IPS DF 4.7 (cell line): ENCODE data around the gene CHMP4A.

Experiments used
- DNase-seq: peaks from one replicate; pipeline ENCODE4 v3.0.0-alpha.2; 2013; ENCODE audit warnings: low spot score; ENCODE audit errors: extremely low read depth

The CHMP4A gene, protein sequence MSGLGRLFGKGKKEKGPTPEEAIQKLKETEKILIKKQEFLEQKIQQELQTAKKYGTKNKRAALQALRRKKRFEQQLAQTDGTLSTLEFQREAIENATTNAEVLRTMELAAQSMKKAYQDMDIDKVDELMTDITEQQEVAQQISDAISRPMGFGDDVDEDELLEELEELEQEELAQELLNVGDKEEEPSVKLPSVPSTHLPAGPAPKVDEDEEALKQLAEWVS

GRCh38 chr14:24212924-24213865 is at the start of gene CHMP4A:
TSS of gene CHMP4A (minus strand) at chr14:24213488. CDS start at chr14:24213439, 49 bp downstream.
- DNase-seq: peak; percentile 94

DNA sequence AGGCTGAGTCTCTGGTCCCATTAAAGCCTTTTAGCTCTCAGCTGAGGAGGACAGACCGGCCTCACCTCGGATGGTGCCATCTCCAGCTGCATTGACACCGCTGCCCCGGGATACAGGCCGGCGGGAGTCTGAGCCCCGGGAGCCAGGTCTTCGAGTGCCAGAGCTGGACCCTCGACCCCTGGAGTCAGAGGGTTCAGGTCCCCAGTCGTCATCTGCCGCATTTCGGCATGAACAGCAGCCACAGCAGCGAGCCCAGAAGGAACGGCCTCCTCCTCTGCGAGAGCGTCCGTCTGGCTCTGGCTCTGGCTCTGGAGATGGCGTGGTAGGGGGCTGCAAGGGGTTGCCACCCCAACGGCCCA is 48.7 kb upstream of the CHMP4A start:
- no peak for DNase-seq

DNA sequence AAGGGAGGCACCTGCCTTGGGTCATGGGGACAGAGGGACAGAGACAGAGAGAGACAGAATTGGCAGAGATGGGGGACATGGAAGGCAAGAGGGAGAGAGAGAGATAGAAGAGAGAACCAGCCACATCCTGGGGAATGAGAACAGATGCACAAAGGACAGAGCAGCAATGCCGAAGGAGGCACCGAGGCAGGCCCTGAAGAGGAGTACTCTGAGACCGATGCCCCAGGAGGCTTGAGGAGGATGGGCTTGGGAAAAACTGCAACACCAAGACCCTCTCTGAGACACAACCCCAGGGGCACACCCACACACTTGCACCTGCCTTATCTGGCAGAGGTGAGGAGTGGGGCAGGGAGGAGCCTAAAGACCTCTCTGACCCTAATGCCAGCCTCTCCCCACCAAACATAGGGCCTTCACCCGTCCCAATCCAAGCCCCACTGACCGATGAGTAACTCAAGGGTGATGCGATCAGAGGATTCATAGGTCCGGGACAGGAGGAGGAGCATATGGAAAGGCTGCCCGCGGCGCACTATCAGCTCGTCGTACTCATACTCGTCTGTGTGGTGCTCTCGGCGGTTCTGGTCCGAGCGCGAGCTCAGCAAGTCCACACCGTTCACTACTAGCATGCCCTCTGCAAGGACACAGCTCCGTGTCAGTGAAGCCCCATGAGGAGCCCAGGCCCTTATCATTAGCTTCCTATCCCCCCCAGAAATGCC is 48.1 kb upstream of the CHMP4A start:
- no peak for DNase-seq

DNA sequence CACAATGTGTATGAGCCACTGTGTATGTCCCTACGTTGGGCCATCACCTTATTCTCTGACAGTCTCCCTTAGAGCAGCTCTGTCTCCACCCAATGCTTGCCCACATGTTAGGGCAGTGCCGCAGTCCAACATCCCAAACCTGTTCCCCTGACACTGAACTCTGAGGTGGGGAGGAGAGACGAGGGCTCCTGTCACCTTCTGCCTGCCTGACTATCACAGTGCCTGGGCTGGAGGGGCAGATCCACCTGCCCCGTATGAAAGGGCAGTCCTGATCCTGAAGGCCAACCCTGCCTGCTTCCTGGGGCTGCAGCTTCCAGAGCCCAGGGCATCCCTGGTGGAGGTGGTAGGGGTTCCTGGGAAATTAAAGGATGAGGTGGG is 47.5 kb upstream of the CHMP4A start:
- DNase-seq: no peak

DNA sequence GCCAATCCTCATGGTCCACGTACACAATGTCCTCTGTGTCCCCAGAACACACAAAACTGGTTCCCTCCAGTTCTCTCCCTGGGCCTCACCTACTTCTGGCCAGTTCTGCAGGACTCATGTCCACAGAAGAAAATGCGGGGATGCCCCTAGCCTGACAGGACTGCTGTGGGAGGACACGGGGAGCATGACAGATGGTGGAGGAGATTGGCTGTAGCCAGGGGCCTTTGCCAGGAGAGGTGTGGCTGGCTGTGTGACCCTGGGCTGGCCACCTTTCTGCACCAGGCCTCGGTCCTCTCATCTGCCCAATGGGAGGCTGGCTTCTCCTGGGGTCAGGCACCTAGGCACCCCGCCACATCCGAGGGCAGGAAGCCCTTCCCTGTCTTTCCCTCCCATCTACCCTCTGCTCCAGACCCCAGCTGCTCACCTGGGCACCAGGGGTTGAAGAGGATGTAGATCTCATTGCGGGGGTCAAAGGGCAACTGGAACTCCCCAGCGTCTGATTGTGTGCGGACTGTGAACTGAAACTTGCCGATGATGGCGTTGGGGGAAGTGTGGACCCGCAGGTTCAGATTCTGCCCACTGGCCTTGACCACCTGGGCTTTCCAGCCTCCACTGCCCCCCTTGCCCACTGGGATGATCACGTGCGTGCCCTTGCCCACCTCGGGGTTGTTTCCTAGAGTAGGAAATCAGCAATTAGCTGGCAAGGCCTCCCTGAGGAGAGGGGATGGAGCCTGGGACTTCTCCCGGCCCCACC is 46.9 kb upstream of the CHMP4A start:
- DNase-seq: no peak

DNA sequence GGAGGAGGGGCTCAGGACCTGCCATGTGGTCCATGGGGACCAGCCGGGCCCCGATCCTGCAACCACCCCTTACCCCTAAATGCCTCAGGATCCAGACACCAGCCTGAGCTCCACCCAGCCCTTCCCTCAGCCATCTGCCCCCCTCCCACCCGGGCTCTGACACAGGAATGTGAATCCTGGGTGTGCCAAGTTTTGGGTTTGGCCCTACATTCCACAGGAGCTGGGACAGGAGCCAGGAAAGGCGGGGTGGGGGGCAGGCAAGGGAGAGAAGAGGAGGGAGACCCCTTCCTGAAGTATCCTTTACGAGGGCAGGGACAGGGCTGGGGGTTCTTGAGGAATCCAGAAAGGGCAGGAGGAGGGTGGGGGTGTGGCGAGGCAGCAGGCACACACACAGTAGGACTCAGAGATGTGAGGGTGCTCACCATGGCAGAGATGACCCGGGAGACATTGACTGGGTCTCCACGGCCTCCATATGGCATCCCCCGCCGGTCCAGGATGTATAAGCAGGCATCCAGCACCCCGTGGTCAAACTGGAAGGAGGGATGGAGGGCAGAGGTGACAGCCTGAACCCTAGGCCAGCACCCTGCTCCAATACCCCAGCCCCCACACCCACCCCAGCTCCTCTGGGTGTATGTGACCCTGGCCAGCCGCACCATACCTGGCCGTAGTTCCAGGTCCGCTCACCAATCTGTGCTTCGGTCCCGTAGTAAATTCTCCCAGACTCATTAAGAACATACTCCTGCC is 46.2 kb upstream of the CHMP4A start:
- DNase-seq: no peak

DNA sequence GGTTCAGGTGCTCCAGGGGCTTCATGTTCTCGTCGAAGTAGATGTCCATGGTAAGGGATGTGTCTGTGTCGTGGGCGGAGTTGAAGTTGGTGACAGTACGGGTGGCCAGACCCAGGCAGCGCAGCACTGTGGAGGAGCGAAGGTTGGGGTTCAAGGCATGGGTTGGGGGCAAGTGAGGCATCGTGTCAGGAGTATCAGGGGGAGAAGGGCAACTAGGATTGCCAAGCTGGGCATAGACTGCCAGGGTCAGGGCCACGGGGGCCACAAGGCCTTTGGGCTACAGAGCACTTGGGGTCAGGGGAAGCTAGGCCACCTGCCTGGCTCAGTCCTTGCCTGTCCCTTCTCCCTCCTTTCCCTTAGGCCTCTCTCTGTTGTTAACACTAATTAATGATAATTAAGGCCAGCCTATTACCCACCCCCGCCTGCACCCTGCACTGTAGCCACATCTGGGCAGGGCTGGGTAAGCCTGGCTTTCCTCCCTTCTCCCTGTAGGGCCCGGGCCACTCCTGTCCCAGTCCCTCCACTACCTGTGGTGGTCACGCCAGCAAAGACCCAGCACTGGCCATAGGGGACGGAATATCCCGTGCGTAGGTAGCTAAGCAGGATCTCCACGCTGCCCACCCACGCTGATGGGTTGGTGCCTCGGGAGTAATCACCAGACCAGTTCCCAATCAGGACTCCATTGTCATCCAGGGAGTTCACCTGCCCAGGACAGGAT is 45.4 kb upstream of the CHMP4A start:
- DNase-seq: no peak

DNA sequence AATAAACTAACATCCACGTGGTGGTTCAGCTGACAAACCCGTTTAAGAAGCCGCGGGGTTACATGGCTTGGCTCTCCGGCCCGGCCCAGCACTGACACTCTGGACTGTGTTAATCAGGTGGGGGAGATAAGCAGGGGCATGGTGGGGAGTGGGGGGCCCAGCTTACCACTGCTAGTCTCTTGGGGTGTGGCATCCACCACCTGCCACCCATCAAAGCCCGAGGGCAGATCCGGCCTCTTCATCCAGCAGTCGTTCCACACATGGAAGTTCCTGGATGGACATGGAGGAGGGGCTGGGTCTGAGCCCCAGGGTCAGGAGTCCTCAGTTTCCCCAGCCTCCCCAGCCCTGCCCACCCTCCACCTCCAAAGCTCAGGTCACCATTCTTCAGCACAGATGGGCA is 44.8 kb upstream of the CHMP4A start:
- DNase-seq: no peak

DNA sequence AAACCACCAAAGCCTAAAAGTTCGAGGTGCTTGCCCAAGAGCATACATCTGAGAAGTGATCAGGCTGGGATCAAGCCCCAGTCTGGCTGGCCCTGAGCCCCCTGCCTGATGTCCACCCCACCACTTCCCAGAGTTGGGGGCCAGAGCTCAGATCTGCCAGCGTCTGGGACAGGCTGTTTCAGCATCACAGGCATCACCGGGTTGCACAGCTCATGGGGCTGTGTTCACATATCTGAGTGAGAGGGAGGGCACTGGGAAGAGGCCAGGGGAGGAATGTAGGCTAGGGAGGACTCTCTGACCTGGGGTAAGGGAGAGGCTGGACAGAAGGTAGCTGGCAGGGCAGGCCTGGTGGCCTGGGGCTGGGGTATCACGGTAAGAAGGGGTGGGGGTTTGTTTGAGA is 43.7 kb upstream of the CHMP4A start:
- no peak for DNase-seq

- DNase-seq: no peak
Measured at GRCh38 chr14:24255931-24256711, 42.8 kb upstream of the CHMP4A start.

- no peak for DNase-seq
Measured at GRCh38 chr14:24255438-24255837, 42.1 kb upstream of the CHMP4A start.

- no peak for DNase-seq
Measured at GRCh38 chr14:24254630-24255392, 41.5 kb upstream of the CHMP4A start.

DNA sequence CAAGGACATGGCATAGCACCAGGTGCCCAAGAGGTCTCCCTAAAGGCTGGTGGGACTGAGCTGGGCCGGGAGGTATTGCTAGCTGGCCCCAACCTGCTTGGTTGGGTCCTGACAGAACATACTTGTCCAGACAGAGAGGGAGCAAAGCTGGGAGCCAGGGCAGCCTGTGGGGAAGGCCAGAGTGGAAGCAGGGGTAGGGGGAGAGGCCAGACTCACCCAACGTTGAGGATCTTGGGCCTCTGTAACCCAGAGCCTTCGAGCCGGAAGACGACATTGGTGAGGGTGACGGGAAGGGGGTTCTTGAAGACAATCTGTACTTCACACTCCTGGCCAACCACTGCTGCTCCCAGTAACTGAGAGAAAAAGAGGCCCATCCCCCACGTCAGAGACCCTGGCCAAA is 40.6 kb upstream of the CHMP4A start:
- DNase-seq: no peak

GRCh38 chr14:24252289-24253124 is 39.2 kb upstream of the CHMP4A start:
- no peak for DNase-seq

- DNase-seq: no peak
Measured at GRCh38 chr14:24251880-24252288, 38.6 kb upstream of the CHMP4A start.

GRCh38 chr14:24250354-24250753 is 37.1 kb upstream of the CHMP4A start:
- no peak for DNase-seq

DNA sequence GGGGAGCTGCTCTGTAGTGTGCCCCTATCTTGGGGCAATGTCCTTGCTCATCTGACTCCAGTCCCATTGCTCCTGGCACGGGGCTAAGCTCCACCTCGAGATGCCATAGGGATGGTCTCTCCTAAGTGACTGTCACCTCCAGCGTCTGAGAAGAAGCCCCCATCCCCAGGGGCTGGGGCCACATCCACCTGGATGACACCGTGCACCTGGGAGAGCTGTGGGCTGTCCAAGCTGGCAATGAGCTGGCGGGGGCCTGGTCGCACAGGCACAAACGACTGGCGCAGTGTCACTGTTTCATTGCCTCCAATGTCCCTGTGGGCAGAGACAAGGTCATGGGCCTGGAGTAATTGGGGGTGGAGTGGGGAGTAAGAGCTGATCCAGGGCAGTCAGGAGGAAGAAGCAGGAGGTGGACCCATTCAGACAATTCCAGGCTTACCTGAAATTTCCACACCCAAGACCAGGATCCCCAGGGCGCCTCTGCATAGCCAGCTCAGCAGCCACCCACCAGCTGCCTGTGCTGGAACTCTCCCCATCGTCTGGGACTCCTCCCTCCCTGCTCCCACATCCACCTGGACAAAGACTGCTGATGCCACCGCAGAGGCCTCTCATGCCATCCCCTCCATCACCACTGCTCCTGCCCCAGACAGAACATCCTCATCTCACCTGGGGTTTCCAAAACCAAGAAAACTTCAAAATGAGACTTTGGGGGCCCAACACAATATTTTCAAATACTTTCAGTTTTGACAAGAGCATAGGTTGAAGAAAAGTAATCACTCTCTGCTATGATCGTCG is 36.1 kb upstream of the CHMP4A start:
- DNase-seq: no peak
